ENCODE results near the gene SLC7A6OS. TPM values are rescaled to one million over a fixed set of nuclear protein-coding genes. Genes with fewer than 3 reads are reported as not detected.
"Not testable (repeated sequence)": the region's sequence is repeated elsewhere in the genome, so short reads cannot be mapped to it uniquely, and the experiment has no call there.

The SLC7A6OS gene
- total RNA-seq, 1 experiment from 2014 or later = 15.1 TPM

DNA sequence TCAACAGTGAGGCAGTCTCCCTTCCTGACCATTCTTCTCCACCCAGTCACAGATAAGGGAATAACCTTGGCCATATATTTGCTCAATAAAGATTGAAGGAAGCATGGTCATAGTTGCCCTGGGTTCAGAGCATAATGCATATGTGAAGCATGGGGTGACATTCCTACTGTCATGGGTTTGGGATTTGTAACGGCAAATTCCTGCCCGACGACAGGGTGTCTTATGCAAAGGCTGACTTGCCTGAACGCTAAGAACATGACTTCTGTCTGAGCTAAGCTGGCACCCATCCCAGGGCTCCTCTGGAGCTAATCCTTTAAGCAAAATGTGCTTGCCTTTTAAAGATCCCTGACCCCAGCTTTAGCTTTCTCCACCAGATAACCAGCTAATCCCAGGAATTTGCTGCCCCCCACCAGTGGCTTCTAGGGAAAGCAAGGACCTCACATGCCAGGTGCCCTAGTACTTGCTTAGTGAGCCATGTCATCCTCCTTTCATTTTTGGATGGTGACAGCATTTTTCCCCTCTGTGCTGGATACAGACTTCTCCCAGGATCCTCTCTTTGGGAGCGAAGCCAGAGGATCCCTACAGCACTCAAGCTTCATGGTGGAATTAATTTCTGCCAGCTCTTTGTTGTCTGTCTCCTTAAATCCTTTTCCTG lies 11.7 kb downstream of the SLC7A6OS start:
- DNase-seq (ENCODE audit: low read depth) = peak; percentile 44

DNA sequence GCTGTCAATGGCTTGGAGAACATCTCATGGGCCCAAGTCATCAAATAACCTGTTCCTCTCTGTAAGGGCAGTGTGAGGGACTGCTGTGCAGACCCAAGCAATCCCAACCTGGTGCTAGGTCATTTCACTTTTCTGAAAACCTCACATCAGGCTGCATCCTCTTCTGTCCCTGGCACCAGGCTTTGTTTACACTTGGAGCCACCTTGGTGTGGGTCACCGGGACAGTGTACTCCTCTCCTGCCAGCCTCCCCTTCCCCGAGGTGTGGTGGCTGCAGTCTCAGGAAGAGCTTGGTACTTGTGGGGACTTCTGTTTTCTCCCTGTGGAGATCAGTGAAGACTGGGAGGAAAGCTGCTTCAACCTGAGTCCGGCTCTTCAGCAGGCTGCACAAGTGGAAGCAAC lies 12.4 kb downstream of the SLC7A6OS start:
- no peak for DNase-seq (ENCODE audit: low read depth)

DNA sequence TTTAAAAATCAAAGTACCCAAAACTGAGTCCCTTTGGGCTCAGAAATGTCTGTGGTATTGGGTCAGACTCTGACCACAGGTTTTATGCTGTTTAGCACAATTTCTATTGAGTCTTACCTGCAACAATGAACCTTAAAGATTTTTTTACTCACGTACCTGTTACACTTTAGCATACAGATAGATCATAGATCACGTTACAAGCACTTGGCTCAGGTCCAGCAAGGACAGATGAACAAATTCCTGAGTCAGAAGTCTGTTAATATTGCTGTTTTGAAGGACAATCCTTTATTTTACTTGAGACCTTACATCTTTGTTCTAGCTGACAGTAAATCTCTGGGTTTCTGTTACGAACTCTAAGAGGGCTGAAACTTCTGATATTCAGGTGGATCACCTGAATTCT lies 12.8 kb downstream of the SLC7A6OS start:
- DNase-seq (ENCODE audit: low read depth) = no peak

DNA sequence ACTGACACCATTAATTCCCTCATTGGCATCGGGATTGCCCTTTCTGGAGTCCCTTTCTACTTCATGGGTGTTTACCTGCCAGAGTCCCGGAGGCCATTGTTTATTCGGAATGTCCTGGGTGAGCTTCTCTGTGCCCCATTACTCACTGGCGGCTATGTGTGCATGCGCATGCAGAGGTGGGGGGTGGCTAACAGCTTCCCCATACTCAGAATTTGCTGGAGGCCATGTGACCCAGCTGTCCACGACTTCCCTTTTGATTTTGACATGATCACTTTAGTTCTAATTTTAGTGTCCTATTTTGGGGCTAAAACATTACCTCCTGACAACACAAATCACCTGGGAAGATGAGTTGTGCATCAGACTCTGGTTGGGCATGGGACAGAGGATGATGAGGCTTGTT lies 14.1 kb downstream of the SLC7A6OS start:
- DNase-seq (ENCODE audit: low read depth) = no peak

DNA sequence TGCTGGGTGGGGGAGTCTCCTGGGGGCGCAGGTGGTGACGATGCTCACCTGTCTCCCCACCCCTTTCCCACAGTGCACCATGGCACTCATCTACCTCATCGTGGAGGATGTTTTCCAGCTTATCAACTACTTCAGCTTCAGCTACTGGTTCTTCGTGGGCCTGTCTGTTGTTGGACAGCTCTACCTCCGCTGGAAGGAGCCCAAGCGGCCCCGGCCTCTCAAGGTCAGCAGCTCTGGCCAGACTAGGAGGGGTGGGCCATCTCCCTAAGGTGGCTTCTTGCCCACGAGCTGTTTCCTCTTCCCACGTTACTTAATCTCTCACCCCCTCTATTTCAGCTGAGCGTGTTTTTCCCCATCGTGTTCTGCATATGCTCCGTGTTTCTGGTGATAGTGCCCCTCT lies 14.5 kb downstream of the SLC7A6OS start:
- DNase-seq (ENCODE audit: low read depth) = no peak

DNA sequence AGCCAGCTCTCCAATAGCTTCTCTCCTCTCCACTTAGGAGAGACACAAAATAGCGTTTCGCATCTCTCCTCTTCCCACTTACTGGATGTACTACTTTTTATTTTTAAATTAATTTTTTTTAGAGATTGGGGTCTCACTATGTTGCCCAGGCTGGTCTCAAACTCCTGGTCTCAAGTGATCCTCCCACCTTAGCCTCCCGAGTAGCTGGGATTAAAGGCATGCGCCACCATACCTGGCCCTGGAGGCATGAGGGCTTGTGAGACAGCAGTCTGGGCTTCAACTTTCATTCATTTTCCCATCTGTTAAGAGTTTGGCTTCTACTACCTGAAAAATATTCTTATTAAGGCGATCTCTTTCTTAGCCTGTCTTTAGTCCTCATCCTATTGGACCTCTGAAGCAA lies 18.3 kb downstream of the SLC7A6OS start:
- DNase-seq (ENCODE audit: low read depth) = no peak

DNA sequence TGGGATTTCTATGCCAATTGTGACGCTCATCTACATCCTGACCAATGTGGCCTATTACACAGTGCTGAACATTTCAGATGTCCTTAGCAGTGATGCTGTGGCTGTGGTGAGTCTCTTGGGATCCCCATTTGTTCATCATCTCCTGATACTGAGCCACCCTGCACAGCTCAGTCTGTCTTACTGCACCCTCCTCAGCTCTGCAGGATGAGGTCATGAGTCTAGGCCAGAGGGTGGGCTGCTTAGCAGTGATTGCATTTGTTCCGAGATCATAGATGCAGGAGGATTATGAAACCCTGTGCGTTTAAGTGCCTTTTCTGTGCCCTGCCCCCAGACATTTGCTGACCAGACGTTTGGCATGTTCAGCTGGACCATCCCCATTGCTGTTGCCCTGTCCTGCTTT lies 19.5 kb downstream of the SLC7A6OS start:
- DNase-seq (ENCODE audit: low read depth) = no peak

DNA sequence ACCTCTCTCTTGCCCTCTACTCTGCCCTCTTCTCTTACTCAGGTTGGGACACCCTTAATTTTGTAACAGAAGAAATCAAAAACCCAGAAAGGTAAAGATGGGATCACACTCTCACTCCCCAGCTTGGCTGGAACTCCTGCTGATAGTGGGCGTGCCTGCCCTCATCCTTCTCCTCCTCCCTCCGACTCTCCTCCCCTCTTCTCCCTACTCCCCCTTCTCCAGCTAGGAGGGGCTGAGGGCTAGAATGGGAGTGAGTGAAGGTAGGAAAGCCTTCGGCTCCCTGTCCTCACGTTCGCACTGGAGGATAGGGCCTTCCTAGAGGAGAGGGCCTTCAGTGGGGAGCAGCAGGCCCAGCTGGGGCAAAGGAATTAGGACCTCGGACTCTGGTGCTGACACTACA lies 20.3 kb downstream of the SLC7A6OS start:
- no peak for DNase-seq (ENCODE audit: low read depth)

DNA sequence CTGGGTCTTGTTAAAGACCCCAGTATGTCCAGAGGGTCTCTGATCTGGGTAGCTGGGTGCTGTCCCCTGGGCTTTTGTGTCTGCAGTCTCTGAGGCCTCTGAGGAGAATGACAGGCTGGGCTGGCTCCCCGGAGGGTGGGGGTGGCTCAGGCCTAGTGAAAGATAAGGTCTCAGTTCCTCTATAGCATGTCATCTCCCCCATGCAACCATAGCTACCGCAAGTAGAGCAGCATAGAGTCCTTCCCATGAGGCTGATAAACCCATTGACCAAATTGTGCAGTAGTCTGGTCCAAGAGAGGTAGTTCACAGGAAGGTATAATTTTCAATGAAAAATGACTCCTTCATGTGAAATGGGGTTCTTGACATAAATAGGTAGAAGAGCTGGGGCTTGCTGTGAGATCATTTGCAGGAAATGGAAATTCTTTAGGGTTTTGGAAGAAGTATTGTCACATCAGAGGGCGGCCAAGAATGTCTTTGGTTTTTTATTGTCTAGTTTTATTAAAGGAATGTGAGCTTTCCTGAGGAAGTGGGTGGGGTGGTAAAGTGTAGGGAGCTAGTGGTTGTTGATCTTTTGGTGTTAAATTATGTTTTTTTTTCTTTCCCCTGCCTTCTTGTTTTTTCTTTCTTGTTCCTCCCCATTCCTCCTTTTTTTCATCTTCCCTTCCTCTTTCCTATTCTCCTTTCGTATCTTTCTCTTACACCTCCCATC lies 21.0 kb downstream of the SLC7A6OS start:
- DNase-seq (ENCODE audit: low read depth) = no peak

DNA sequence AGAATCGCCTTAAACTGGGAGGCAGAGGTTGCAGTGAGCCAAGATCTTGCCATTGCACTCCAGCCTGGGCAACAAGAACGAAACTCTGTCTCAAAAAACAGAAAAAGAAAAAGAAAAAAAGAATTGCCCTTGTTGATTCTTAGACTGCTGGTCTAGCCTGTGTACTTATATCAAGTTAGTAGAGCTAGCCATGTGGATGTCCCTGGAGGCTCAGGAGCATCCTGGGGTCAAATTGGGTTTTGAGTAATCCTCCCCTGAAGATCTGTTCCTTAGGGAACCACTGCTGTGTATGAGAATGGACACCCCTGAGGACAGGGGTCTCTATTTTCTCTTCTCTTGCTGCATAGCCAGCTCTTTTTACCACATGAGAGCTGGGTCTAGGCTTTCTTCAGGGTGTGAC lies 21.5 kb downstream of the SLC7A6OS start:
- DNase-seq (ENCODE audit: low read depth) = no peak

DNA sequence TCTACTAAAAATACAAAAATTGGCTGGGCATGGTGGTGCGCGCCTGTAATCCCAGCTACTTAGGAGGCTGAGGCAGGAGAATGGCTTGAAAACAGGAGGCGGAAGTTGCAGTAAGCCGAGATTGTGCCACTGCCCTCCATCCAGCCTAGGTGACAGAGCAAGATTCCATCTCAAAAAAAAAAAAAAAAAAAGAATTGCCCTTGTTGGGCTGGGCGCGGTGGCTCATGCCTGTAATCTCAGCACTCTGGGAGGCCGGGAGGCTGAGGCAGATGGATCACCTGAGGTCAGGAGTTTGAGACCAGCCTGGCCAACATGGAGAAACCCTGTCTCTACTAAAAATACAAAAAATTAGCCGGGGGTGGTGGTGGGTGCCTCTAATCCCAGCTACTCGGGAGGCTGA lies 21.9 kb downstream of the SLC7A6OS start:
- DNase-seq (ENCODE audit: low read depth) = not testable (repeated sequence)

DNA sequence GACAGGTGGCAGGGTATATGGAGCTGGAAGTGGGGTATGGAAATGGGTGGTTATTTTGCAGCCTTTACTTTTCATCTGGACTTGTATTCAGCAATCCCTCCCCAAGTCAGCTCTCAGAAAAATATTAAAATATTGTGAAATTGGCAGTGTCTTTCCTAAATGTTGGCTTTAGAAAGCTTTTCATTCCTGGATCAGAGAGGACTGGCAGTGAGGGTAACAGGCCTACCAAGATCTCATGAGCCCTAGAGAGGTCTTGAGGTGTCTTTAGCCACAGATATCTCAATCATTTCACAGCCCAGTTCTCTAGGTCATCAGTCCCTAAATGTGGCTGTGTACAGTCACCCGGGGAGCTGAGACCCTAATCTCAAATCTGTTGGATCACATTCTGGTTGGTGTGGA lies 22.5 kb downstream of the SLC7A6OS start:
- no peak for DNase-seq (ENCODE audit: low read depth)

DNA sequence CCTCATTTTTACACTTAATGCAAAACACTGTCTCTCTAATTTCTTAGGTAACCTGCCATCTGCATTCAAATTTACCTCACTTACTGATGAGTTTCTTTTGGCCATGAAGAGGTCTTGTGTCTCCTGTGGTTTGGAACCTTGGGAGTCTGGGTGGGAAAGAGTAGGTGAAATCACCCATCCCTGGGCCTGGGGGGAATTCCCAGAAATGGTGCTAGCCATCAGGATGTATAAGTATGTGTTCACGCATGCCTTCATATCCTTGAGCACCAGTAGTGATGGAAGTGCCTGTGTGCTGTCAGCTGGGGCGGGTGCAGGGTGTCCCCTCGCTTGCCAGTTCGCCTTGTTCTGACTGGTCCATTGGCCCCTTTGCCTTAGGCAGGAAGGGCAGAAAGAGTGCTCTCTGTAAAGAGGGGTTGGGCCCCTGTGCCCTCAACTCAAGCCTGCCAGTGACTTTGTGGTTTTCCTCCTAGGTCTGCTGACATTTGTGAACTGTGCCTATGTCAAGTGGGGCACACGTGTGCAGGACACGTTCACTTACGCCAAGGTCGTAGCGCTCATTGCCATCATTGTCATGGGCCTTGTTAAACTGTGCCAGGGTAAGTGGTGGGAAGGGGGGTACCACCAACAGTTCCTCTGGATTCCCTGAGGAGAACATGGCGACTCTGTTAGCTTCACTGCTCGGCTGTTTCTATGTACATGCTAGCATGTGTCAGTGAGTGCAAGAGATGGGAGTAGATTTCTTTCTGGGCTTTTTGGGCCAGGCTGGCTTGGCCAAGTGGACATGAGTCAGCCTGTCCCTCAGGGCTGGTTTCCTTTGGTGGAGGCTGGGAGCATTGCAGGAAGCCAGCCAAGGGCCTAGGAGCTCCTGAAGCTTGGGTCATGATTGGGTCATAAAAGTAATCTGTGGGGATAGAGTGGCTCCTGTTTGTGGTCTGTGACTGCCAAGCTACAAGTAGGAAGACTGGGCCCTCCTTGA lies 23.2 kb downstream of the SLC7A6OS start:
- DNase-seq (ENCODE audit: low read depth) = peak; percentile 97

DNA sequence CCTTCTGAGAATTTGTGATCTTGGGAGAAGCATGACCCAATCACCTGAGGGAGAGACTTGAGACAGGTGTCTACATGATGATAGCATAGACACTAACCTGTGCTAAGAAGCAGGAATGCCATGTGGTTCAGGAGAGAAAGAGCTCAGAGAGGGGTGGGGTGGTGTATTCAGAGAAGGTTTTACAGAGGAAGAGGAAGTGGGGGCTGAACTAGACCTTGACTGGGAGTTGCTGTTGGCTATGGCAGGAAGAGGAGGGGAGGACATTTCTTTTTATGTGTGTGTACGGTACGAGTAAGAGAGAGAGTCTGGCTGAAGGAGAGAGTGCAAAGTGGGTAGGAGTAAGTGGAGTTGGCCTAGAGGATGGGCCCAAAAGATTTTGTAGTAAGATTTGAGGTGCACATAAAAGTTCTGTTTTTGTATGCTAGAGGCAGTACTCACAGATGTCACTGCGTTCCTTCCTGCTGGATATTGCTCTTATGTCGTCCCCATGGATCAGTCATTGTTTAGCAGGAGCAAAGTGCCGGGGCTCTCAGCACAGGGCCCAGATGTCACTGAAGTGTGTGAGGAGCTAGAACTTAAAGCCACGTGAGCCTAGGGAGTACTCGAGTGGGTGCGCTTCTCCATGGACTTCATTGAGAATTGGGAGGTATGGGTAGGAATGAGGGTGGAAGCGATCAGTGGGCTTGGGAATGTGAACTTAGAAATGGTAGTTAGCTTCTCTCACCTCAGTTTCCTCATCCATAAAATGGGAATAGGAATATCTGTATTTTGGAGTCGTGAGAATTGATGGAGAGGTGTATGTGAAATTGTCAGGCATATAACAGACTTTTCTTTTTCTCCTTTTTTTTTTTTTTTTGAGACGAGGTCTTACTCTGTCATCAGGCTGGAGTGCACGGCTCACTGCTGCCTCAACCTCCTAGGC lies 24.3 kb downstream of the SLC7A6OS start:
- no peak for DNase-seq (ENCODE audit: low read depth)

DNA sequence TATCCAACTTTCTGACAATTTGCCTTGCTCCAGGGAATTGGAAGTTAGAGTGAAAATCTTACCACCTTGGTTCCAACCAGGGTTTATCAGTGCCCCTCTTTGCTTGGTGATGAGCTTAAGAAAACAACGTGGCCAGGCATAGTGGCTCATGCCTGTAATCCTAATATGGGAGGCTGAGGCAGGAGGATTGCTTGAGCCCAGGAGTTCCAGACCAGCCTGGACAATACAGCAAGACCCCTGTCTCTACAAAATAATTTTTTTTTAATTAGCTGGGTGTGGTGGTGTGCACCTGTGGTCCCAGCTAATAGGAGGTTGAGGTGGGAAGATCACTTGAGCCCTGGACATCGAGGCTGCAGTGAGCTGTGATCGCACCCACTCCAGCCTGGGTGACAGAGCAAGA lies 25.1 kb downstream of the SLC7A6OS start:
- DNase-seq (ENCODE audit: low read depth) = no peak

DNA sequence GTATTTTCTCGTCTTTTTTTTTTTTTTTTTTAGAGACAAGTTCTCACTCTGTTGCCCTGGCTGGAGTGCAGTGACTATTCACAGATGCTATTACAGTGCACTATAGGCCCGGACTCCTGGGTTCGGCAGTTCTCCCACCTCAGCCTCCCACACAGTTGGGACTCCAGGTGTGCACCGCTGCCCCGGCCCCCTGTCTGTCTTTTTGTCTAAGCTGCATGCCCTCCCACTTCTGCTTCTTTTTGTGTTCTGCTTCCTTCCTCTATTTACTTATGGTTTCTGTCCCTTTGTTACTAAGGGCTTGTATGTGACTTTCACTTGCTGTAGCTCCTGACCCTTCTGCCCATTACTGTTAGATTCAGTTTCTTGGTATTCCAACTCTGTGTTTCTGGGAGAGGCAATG lies 25.9 kb downstream of the SLC7A6OS start:
- no peak for DNase-seq (ENCODE audit: low read depth)

DNA sequence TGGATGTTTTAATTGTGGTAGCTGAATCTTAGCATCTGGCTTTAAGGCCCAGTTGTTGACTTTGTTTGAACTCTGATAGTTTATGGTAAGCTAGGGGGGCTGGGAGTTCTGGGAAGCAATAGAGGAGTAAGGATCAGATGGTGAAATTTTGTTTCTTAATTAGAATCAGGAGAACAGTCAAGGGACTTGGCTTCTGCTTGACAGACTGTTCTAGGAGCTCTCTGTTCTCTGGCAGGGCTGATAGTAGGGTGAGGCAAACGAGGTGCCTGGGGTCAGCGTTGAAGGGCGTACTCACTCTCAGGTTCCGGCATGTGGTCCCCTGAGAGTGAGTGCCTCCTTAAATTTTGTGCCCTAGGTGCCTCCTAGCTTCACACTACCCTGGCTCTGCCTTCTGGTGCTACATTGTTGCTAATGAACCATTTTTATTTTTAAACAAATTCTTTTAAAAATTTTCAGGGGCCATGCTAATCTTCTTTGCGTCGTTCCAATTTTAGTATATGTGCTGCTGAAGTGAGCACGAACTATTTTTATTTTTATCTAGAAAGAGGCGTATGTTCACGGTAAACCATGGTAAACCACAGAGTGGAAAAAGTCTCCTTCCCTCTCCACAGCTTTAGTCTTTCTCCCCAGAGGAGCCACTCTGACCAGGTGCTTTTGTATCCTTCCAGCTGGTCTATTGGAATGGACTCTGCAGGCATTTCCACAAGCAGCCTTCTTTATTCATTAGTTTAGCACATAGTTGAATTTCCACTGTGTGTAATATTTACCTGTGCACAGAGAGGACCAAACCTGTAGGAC lies 26.7 kb downstream of the SLC7A6OS start:
- DNase-seq (ENCODE audit: low read depth) = no peak

DNA sequence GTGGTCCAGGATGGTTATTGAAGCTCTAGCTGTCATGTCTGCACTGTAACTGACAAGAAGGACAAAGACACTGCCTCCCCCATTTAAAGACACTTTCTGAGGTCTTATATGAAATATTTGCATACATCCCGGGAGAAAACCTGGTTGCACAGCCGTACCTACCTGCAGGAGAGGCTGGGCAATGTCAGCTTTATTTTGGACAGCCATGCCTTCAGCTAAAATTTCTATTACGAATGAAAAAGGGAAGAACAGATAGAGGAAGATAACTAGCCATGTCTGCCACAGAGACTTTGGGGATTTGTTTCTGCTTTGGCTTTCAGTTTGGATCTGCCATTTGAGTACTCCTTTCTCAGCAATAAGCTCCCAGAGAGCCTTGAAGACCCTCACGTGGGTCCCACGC lies 27.4 kb downstream of the SLC7A6OS start:
- no peak for DNase-seq (ENCODE audit: low read depth)

DNA sequence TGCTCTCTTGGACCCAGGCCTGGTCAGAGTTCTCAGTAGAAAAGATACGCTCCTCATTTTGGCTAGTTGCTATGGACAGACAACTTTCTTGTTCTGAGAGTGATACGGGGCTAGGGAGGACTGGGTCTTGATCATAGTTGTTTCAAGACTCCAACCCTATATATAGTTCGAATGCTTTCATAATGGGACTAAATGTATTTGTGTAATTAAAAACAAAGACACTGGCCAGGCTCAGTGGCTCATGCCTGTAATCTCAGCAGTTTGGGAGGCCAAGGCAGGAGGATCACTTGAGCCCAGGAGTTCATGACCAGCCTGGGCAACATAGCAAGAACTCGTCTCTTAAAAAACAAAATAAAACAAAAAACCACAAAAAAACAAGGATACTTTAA lies 28.7 kb downstream of the SLC7A6OS start:
- no peak for DNase-seq (ENCODE audit: low read depth)

DNA sequence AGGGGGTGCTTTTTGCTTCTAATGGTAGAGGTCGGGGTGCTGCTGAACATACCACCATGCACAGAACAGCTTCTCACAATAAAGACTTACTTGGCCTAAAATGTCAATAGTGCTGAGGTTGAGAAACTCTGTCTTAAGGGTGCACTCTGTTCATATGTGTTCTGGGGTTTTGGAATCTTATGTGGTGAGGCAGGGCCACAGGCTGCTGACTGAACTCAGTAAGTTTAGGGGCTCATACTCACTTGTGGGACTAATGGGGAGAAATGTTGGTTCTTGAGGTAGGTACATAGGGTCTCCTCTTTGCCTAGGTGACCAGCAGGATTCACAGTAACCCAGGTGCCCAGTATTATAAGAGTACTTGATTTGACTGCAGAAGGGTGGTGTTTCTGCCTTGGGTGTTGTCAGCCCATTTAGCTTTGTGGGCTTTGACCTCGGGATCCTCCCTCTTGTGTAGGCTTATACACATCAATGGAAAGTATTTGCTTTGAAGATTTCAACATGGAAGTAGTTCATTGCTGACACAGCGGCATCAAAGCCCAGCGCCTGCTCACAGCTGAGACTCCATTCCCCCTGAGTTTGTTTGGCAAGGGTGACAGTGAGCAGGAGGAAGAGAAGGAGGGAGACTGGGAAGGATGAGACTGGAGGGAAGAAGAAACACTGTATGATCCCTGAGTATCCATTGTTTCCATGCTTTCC lies 29.2 kb downstream of the SLC7A6OS start:
- no peak for DNase-seq (ENCODE audit: low read depth)
